ENCODE results near the gene TUBGCP3.

The TUBGCP3 gene

DNA sequence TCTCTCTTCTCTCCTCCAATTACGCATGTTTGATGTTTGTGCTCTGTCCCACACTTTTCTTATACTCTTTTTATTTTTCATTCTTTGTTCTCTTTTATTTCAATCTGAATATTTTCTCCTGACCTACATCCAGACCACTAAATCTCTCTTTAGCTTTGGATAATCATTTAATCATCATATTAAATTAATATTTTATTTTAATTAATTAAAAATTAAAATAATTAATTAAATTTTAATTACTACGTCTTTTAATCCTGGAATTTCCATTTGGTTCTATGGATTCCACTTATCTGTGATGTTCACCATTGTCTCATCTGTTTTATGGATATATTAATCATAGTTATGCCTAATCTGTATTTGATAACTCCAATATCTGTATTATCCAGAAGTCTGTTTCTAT is 149.4 kb downstream of the TUBGCP3 start:
- DNase-seq (ENCODE audit: low read depth): no peak

DNA sequence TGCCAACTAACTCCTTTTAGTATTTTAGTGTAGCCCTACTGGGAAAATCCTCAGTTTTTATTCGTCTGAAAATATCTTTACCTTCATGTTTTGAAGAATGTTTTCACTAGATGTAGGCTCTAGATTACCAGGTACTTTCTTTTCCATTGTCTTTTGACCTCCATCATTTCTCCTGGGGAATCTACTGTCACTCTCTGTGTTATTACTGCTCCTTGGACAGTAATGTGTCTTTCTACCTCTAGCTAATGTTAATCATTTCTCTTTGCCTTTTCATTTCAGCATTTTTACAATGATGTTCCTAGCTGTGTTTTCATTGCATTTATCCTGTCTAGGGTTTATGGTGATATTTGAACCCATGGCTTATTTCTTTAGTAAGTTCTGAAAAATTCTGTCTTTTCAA is 149.9 kb downstream of the TUBGCP3 start:
- no peak for DNase-seq (ENCODE audit: low read depth)

DNA sequence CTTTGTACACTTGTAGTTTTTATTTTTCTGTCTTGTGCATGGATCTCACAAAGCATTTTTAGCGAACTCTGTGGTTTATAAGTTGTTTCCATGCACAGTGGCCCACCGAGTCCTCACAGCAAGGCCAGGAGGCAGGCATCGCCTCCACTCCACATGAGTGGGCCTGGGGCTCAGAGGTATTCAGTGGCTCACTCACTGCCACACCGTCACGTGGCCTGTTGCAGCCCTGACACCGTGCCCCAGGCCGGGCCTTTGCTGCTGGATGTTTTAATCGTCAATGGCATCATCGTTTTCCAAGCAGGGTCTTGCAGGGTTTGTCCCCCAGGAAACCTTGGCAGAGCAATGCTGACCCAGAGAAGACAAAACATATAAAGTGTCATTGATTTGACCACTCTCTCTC is 152.0 kb downstream of the TUBGCP3 start:
- DNase-seq (ENCODE audit: low read depth): no peak

All from activated T-helper 9 cell treated with anti-CD3 and anti-CD28 coated beads, Interleukin-2, amount 50 U/mL, for 16 hours (primary cell).